A549 treated with CpdA at 1 μM for 4 hours (cell line): ENCODE results near the gene MXRA7. TPM values are rescaled to one million over a fixed set of nuclear protein-coding genes. Genes with fewer than 3 reads are reported as not detected.

Experiments used
- total RNA-seq: library from RNA; stranded (reverse); fragments of 200-300 nt; extraction: Qiagen RNA extraction; gene quantifications from 5 replicates; pipeline ENCODE4 v1.2.3, GENCODE V29; 2022; ENCODE audit warnings: low read depth

Gene MXRA7
- total RNA-seq: 58.7 to 65.6 TPM (median 62.3 TPM) in 5 replicates

GRCh38 chr17:76710863-76711611 is at the start of gene MXRA7:
Gene MXRA7, minus strand, starts transcription at chr17:76710965. Its CDS starts 19 bp downstream, at chr17:76710946.

GRCh38 chr17:76737676-76738467 is 27.1 kb upstream of the MXRA7 start, which contains the start of gene MFSD11:
Gene MFSD11, plus strand, starts transcription at chr17:76738119. Its CDS starts 234 bp downstream, at chr17:76738353.

GRCh38 chr17:76737082-76737675 is 26.4 kb upstream of the MXRA7 start, which contains the start of gene SRSF2:
Gene SRSF2, minus strand, starts transcription at chr17:76737331. Its CDS starts 171 bp downstream, at chr17:76737160.

GRCh38 chr17:76726776-76727718 is 16.3 kb upstream of the MXRA7 start, which contains the start of gene METTL23:
Gene METTL23, plus strand, starts transcription at chr17:76726839. Its CDS starts 2,872 bp downstream, at chr17:76729711.

GRCh38 chr17:76726231-76726775 is 15.5 kb upstream of the MXRA7 start, which contains the start of gene JMJD6:
Gene JMJD6, minus strand, starts transcription at chr17:76726606. Its CDS starts 131 bp downstream, at chr17:76726475.

GRCh38 chr17:76643553-76644148 is 67.1 kb downstream of the MXRA7 start, which contains the start of gene ST6GALNAC1:
Gene ST6GALNAC1, minus strand, starts transcription at chr17:76643757. Its CDS starts 119 bp downstream, at chr17:76643638.

Other genes with a start within 250 kb of the MXRA7 start
- 0.25 to 0.50 TPM (median 0.31 TPM) in 4 of 5 replicates, not detected in the other for gene AANAT, start 243.4 kb downstream of the MXRA7 start, total RNA-seq
- gene RHBDF2, start 209.5 kb downstream of the MXRA7 start, total RNA-seq: 56.3 to 75.4 TPM (median 63.3 TPM) in 5 replicates
- 1.1 to 1.9 TPM (median 1.2 TPM) in 5 replicates for gene CYGB, start 173.3 kb downstream of the MXRA7 start, total RNA-seq
- 0.02 TPM in 1 of 5 replicates, not detected in the others for gene PRCD, start 170.9 kb downstream of the MXRA7 start, total RNA-seq
- gene ST6GALNAC2, start 125.1 kb downstream of the MXRA7 start, total RNA-seq: 0.22 to 0.61 TPM (median 0.47 TPM) in 5 replicates
- gene ST6GALNAC1, start 67.2 kb downstream of the MXRA7 start, total RNA-seq: 0.30 to 0.31 TPM in 2 of 5 replicates, not detected in the others
- 72.1 to 89.0 TPM (median 83.0 TPM) in 5 replicates for gene JMJD6, start 15.6 kb upstream of the MXRA7 start, total RNA-seq
- gene METTL23, start 15.9 kb upstream of the MXRA7 start, total RNA-seq: 59.0 to 66.9 TPM (median 61.5 TPM) in 5 replicates
- 379 to 470 TPM (median 431 TPM) in 5 replicates for gene SRSF2, start 26.4 kb upstream of the MXRA7 start, total RNA-seq
- gene MFSD11, start 27.2 kb upstream of the MXRA7 start, total RNA-seq: 20.5 to 23.6 TPM (median 22.5 TPM) in 5 replicates
- gene MGAT5B, start 157.4 kb upstream of the MXRA7 start, total RNA-seq: 17.4 to 24.1 TPM (median 23.1 TPM) in 5 replicates